GM19455 (cell line): ENCODE measurements around the gene GLI3.

Experiments used
- ATAC-seq: cut with Tn5 transposase; IDR thresholded peaks from one replicate; pipeline ENCODE4 v1.9.1; 2021; ENCODE audit not compliant: unreplicated experiment

GLI3 gene

DNA sequence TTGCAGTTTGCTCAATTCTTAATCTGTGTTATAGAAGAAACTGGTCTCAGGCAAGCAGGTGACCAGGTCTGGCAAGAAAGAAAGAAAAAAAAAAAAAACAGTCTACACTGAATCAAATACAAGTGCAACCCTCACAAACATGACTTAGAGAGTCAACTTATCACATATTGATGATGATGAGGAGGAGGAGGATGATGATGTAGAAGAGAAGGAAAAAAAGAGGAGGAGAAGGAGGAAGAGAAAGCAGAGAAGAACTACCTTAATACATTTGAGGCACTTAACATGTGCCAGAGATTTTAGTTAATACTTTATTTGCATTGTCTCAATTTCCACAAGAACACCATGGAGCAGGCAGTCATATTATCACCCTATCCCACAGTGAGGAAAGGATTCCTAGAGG is 91.5 kb downstream of the GLI3 start:
- ATAC-seq, result no peak

DNA sequence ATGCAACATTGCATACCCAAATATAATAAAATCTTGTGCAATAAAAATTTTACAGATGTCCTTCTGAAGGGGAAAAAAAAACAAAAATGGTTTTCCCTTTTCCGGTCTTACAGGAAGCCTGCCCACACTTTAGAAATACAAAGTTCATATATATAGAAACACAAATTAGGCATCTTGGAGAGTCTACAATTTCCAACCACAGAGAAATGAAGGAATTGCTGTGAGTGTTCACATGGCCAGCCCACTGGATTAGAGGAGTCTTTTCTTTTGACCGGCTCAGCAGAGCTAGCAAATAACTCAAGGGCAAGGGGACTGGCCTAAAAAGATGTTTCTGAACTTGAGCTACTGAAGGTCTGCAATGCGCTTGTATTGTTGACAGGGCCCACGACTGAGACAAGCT is 92.4 kb downstream of the GLI3 start:
- ATAC-seq, result no peak

DNA sequence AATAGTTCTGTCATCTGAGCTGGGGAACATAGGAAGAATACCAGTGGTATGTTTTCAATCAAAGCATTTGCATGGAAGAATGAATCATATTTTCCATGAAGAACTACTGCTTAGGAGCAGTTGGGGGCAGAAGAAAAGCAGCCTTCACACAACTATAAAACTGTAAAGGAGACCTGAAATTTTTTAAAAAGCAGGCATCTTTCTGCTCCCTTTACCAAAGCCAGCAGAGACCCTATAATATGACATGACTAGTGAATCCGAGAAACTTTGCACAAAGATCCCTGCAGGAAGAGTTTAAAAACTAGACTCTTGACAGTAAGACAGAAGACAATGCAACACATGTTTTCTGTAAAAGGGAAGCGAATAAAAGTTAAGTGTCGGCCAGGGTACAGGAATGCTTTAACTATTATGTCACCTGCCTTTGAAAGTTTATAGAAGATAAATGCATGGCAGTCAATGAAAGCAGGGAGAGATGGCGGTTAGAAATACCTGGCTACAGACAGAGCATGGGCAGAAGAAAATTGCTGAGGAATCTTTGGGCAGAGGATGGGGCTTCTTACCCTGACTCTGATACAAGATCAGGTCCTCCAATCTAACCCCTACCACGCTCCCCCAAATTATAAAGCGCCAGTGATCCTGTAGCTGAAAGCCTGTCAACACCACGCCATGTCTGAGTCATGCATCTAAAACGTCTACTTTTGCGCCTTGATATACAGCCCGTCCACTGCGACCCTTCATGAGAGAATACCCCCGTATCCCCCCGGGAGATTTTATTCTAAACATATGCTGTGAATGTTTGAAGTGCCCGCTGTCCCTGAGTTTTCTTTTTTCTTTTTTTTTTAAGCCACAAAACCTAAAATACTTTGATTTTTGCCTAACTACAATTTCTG is 93.1 kb downstream of the GLI3 start:
- no peak for ATAC-seq

DNA sequence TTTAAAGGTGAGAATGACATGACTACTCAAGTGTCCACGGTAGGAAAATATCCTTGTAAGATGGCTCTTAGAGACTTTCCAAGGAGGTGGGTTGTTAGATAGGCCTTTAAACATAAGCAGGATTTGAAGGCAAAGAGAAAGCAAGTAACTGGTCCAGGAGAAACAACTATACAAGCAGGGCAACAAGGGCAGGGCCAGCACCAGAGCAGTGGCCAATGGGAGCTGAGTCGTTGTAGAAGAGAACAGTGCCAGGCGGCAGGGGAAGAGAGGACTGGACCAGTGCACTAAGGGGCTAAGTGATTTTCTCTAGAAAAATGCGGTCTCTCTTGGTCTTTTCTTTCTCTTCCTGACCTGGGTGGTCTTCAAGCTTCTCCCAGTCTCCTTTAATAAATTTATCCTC is 94.9 kb downstream of the GLI3 start:
- ATAC-seq, result no peak

DNA sequence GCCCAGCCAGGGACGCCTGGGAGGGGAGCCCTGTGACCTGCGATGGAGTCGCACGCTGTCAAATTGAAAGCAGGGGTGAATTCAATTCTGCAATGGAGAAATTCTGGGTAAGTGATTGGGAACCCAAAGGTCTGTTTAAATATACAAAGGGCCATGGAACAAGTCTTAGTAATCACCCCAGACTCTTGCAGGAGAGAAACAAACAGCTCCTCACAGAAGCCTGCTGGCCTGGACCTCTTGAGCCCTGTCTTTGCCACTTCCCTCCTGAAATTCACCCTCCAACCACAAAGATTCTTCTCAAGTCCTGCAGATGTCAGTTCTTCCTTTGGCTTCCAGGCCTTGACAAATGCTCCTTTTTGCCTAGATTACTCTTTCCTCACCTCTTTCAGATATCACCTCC is 97.3 kb downstream of the GLI3 start:
- no peak for ATAC-seq

DNA sequence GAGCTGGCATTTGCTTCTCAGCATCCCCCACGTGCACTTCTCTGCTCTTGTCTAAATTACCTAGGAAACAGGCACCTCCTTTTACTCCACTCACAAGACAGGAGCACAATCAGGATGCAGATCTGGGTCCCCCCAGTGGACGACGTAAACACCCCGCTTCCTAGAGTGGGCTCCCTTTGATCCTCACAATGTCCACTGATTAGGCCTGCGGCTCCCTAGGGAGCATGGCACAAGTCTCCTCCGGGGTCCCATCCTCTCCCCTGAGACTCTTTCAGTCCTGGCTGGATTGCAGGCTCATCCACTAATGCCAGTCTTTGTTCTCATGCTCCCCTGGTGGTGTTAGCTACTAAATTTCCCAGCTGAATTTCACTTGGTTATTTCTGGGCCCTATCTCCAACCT is 98.3 kb downstream of the GLI3 start:
- ATAC-seq, result no peak

DNA sequence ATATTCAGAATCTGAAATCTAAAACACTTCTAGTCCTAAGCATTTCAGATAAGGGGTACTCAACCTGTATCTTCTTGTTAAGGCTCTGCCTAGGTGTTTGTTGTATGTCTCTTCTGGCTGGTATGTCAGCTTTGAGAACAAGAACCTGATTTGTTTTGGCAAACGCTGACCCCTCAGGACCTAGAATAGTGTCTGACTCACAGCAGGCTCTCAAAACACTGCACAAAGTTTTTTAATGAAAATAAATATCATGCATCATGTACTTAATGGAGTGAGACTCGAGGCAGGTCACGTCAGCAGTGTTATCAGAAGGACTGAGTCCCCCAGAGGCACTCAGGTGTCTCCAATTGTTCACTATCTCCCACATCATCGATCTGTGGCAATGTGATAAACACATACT is 99.1 kb downstream of the GLI3 start:
- ATAC-seq, result no peak

DNA sequence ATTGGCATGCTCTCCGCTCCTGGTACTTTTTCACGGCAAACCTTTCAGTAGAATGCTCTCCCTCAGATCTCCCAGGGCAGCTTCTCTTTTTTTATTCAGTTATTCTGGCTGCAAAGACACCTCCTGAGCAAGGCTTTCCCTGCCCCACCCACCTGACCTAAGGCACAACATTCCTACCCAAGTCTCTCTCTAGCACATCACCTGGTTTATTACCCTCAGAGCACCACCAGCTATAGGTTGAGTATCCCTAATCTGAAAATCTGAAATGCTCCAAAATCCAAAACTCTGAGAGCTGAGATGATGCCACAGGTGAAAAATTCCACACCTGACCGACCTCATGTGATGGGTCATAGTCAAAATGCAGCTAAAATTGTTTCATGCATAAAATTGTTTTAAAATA is 99.6 kb downstream of the GLI3 start:
- ATAC-seq, result no peak

DNA sequence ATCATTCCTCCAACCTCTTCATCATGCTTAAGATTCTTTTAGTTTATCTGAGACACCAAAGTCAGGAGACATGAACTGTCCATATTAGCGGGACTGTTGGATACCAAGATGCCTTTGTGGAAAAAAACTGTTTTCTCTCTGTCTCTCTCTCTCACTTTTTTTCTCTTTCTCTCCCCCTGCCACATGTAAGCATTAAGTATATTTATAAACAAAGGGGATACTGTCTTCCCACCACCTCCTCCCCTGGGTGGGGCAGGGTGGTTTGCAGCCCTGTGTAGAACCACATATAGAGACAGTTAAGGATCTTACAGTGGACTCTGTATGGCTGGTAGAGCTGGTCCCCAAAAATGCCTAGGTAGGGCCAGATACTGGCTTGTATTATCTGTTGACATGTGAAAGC is 101.3 kb downstream of the GLI3 start:
- no peak for ATAC-seq

DNA sequence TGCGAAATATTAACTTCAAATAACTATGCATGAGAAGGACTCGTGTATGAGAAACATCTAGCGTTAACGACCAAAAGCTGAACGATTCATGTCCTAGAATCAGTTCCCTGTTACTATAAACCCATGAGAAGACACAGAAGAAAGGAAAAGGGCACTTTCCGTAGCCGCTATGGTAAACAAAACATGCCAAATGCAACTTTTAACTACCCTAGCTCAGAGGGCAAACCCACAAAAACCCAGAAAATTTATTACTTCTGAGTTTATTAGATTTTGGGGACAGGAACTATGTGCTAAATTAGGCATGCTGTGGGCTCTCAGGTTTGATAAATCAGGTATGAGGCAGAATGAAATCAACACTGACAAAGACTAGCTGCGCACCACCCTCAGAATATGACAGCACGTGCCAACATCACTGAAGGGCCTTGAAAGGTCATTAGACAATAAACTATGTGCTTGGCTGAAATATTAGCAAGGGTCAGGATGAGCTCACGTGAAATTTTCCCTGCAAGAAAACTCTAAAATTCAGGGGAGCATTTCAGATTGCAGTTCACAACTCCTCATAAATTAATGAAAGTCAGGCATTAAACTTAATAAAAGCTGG is 102.6 kb downstream of the GLI3 start:
- ATAC-seq, result no peak

DNA sequence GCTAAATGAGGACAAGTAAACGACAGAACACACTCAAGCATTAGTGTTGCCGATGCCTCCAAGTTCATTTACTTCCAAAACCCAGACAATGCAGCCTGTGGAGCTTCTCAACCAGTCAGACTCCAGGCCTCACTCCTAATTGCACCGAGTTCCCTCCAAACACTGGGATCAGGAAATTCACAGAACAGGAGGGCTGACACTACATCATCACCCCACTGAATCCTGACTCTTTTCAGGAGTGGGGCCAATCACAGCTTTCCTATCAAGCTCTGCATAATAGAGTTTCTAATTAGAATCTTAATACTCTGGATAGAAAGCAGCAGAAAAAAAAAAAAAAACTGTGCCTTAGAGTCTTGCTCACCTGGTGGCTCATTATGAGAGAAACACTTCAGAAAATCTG is 103.7 kb downstream of the GLI3 start:
- no peak for ATAC-seq

DNA sequence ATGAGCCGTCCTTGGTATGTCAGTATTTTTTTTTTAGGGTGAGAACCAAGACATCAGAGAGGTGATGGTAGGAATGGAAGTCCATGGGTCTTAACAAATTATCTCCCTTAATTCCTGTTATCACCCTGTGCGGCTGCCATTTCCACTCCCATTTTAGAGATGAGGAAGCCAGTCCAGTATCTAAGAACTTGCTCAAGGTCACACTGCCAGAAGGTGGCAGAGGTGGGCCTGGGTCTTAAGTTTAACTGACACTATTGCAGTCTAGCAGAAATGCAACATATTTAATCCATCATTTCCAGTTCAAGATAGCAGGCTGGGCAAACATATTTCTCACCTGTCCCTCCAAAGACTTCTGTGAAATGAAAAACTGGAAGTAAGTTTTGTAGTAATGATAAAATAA is 108.3 kb downstream of the GLI3 start:
- no peak for ATAC-seq

DNA sequence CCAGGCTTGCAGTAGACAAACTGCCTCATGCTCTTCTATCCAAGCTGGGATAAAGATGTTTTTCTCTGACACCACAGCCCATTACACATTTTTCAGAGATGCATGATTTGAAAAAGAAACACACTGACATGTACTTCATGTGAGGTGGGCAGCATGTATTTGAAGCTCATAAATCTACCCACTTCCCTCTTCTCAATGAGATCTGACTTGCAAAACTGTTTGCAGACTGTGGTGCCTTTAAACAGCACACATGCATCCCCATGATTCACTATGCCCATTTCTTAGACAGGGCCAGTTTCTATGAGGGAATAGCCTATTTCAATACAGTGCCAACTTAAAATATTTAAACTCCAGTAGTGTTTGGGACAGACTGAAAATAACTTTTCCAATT is 109.8 kb downstream of the GLI3 start:
- ATAC-seq, result no peak

DNA sequence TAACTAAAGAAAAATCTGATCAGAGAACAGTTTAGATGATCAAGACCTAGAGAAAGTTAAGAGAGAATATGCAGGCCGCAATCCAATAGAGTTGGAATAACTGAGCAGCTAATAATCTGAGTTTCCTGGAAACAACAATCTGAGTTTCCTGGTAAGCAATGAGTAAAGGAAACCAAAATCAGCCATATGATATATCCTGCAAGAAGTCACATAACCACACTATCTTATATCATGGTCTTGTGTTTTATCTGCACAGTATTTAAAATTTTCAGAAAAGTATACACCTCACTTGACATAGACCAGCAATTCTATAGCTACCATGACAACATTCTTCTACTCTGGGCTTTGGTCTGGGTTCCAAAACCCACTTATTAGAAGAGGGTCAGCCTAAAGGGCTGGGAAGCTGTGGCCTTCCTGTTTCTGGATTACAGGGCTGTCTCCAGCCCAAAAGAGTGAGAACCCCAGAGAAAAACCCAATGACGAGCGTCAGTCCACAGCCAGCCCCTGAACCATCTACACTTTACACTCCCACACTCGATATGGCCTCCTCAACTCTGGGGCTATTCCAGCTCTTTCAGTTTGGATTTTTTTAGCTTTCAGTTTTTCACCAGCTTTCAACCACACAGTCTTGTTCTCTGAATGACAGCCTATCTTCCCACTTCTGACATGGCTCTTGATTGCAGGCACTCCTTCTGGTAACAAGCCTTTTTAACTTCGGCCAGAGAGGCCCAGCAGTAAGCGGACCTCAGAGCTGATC is 110.4 kb downstream of the GLI3 start:
- ATAC-seq, result no peak

DNA sequence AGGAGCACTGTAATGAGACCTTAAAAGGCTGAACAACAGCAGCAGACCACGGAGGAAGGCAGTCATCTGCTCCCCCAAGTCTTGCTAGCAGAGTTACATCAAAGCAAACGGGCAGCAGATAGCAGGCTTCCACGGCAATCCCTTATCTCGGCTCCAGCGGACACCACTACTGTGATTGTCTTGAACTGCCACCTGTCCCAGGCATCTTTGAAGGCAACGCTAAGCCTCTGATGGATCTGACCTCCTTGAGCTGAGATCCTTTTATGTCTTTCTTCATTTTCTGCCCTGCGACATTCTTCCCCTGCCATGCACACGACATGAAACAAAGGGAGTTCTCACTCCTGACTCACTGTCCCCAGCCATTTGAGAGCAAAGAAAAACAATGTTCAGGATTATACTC is 111.7 kb downstream of the GLI3 start:
- ATAC-seq, result no peak

DNA sequence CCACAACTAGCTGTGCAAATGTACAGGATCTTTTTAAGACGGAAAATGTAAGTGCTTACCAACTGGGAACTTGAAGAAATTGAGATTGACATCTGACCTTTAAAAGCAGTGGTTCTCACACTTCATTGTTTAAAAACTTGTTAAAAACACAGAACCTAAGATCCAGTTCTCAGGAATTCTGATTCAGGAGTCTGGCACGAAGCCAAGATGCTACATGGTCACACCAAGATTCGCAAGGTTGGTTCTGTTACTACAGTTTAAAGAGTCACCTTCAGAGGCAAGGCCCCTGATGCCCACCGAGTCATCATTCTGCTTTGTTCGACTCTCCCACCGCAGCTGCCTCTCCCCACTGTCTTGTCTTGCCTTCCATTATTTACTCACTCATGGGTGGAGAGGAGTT is 113.3 kb downstream of the GLI3 start:
- no peak for ATAC-seq

DNA sequence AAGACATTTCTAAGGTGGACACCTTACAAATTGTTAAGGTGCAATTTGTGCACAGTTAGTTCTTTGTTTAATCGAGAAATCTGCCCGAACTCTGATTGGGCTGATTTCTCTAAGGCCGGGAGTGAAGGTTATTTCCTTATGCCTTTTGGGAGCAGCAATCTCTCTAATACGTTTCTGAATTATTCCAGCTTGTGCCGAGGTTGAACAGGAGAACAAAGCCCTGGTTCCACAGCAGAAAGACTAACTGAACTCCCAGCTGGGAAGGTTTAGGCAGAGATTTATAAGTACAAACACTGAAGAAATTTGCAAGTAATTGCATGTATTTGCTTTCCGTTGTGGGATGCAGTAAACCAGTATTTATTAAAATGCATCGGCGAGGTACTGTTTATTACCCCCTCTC is 116.8 kb downstream of the GLI3 start:
- ATAC-seq, result no peak

DNA sequence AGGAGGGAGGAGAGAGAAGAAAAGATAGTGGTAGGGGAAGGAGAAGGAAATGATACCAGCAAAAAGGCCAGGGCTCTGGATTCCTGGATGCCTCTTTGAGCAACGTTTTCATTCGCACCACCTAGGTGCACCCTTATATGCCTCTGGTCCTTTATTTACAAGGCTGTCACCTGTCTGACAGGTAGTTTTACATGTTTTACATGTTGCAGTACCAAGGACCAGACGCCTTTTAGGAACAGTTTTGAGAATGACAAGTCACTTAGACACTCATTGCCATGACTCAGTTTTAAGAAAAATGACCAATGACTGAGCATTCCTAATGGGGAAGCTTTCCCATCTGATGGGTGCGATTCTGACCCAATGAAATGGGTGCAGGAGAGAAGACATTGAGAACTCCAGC is 119.8 kb downstream of the GLI3 start:
- ATAC-seq, result no peak

DNA sequence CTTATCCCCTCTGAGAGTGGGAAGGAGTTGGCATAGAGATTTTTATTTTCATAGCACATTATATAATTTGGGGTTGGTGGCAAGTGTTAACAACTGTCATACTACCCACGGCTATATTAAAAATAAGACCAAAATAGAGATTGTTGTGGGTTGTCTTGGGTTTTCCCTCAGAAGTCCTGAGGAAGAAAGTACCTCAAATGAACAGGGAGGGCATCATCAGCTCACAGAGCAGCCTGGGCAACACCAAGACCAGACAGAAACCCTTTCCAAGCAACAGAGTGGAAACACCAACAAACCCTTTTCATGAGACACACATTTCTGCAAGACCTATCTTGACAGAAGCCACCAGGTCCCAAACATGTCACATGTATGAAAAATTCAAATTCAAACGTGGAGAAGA is 121.2 kb downstream of the GLI3 start:
- ATAC-seq, result no peak

DNA sequence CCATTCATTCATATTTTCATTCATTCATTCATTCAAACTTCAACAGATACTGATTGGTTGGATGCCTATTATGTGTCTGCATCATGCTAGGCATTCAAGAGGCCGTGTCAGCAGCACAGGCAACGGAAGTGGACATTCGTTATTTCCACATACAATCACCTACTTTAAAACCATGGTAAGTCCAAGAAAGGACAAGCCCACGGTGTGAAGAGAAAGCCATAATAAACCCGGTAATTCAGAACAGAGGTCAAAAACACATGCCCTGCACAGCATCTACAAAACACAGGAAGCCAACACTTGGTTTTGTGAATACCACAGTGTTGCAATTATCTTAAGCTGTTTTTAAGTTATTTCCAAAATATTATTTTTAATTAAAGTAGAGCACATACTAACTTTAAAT is 126.7 kb downstream of the GLI3 start:
- ATAC-seq, result no peak

DNA sequence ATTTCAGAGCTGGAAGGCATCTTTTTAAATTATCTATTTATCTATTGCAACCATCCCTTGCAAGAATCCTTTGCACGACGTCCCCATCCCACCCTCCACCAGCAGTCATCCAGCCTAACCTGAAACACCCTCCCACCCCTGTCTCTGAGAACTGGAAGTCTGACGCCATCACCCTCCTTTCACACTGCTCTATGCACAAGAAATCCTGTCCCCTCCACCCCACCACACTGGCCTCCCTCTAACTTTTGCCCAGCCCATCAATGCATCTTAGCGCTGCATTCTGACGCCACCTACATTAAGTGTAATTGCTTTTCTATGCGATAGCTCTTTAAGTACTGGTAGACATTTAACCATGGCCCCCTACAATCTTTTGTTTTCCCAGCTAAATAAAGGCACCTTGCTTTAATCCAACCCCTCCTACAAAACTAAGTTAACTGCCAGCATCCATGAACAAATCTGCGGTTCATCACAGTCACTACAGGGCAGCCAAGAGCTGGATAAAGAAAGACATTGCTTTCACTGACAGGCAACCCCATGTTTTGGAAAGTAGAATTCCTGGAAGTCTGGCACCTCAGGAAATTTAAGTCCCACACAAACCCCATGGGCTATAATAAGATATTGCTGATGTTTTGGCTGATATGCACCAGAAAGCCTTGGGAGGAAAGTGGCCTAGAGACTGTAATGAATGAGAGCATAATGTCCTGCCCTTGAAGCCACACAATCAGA is 128.0 kb downstream of the GLI3 start:
- no peak for ATAC-seq
